HG02870 (cell line): Measurements from ENCODE around the gene OR13C8.

ENCODE experiments used
- ATAC-seq: cut with Tn5 transposase; IDR thresholded peaks from one replicate; pipeline ENCODE4 v1.9.1; 2021; ENCODE audit warnings: mild to moderate bottlenecking, moderate library complexity; ENCODE audit not compliant: unreplicated experiment

Gene OR13C8

DNA sequence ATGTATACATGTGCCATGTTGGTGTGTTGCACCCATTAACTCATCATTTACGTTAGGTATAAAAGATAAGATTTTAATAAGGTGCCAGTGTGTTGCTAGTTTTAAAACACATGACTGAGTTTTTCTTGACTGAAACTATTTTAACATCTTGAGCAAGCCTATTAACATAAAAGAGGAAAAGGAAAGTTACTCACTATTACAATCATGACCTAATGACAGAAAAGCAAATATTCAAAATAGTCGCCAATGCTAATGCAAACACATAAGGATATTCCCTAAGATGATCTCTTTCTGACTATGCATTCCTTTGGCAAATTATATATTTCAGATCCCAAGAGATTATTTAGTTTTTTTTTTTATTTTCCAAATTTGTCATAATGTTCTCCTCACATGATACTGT is 42.2 kb downstream of the OR13C8 start:
- ATAC-seq: no peak

DNA sequence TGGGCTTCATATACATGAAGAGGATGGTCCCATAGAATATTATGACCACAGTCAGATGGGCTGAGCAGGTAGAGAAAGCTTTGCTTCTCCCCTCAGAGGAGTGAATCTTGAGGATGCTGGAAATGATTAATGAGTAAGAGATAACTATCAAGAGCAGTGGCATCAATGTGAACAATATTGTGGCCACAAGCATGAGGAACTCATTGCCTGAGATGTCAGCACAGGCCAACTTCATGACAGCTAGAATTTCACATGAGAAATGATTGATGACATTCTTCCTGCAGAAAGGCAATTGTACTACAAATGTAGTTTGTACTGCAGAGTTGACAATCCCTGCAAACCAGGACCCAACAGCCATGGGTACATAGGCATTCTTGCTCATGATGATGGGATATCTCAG is 48.5 kb downstream of the OR13C8 start:
- no peak for ATAC-seq

DNA sequence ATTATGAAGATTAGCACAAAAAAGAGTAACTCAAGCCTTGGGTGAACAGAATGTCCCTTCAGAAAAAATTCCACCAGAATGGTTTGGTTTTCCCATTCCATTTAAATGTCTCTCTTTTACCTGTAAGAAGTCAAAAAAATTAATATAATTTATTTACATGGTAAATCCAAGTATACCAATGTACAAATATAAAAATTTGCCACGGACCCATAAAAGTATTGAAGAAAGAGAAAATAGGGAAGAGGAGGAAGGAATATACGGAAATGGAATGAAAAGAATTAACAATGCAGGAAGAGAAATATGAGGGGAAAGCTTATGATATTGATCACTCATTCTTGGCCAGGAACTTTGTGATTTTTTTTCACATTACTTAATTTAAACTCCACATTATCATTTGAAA is 49.1 kb downstream of the OR13C8 start, which contains the start of gene OR13C9:
Gene OR13C9, minus strand, starts transcription at position 101 of the 400 bp plus-strand sequence. Its CDS starts 0 bp downstream, at position 101.
- no peak for ATAC-seq
